Vagina (tissue), 2 donors: ENCODE data around the gene PINK1.

ENCODE experiments used
- CTCF ChIP-seq, 3 experiments: fragments of 450-650 bp in 2 of 3; fragments of 200-600 bp in 1 of 3; sonication (generic) in 1 of 3; IDR thresholded peaks; one replicate each; pipeline ENCODE4 v1.5.1; 2017 to 2019; ENCODE audit warnings: antibody characterized with exemption in 3 of 3, mild to moderate bottlenecking in 2 of 3, moderate library complexity in 2 of 3
- POLR2A ChIP-seq, 2 donors: fragments of 450-650 bp; IDR thresholded peaks; one replicate each; pipeline ENCODE4 v1.6.1; 2017; ENCODE audit warnings: antibody characterized with exemption in 2 of 2, mild to moderate bottlenecking in 2 of 2, moderate library complexity in 2 of 2

GRCh38 chr1:20648946-20649345 is 15.7 kb downstream of the PINK1 start:
- TF ChIP-seq POLR2A (IDR thresholded peaks at IDR 0.05): no peak
- TF ChIP-seq CTCF (IDR thresholded peaks at IDR 0.05): no peak
